Measurements from ENCODE around the gene TLCD3B.
A peak's percentile ranks its signal among the peaks of the same experiment; 100 is the strongest.

Gene TLCD3B

DNA sequence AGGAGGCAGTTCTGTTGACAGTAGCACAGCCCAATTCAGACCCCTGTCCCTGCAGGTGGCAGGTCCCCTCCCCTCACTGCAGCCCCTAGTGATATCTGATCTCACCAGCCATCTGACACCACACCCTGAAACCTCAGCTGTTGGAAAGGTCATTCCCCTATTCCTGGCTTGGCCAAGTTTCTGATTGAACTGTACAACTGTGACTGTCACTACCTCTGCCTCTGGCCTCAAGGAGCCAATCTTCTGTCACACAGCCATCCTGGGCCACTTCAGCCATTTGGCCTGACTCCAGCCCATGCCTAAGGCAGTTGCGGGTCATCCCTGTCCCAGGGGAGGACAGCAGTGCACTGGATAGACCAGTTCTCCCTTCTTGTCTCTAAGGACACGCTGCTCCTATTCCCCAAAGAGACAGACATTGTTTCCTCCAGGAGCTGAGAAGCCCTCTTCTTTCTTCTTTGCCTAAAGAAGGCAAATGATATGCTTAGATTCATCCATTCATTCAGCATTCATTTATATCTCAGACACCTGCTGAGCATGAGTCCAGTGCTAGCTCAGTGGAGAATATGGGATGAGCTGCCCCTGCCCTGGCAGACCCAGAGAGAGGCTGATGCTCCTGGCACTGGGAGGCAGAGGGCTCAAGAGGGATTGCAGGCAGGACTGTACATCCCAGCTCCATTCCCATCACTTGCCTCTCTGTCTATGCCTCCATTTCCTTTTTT lies 29.9 kb upstream of the TLCD3B start:
- DNase-seq, result peak; percentile 56

DNA sequence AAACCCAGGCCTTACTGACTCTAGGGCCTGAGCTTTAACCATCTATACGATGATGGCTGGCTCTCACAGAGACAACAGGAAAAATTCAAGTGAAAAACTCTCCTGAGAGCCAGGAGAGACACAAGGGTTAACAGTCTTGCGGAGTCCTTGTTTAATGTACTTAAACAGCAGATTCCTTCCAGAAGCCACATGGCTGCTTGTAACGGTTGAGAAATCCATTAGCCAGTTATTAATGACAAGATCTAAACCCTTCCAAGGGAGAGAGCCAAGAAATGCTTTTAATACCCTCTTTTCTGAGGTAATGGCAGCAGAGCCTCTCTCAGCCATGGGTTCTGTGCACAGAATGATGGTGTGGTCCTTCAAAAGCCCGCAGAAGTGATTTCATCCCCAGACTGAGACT lies 29.3 kb upstream of the TLCD3B start:
- no peak for DNase-seq

DNA sequence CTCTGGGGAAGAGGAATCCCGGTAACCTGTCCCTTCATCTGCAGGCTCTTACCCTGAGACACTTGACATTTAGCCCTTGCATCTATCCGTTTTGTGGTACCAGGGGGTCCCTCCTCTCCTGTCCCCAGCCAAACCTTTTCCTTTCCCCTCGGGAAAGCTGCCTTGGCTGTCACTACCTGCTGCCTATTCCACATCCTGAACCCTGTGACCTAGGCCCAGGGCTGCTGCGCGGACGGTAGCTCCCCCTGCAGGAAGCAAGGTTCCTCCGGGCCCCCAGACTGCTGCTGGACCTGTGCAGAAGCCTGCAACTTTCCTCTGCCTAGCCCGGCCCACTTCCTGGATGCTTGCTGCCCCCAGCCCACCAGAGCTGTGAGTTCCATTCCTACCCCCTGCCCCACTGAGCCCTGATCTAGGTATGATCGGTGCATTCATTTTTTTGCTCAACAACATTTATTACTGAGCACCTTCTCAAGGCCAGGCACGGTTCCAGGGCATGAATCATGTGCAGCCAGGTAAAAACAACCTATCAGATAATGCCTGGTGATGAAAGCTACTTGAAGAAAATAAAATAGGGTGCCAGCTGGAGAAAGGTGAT lies 24.0 kb upstream of the TLCD3B start:
- DNase-seq, result no peak

- DNase-seq, result no peak
Measured at GRCh38 chr16:30054451-30054850, 23.4 kb upstream of the TLCD3B start.

- DNase-seq, result peak; percentile 47
Measured at GRCh38 chr16:30053376-30054015, 22.4 kb upstream of the TLCD3B start.

DNA sequence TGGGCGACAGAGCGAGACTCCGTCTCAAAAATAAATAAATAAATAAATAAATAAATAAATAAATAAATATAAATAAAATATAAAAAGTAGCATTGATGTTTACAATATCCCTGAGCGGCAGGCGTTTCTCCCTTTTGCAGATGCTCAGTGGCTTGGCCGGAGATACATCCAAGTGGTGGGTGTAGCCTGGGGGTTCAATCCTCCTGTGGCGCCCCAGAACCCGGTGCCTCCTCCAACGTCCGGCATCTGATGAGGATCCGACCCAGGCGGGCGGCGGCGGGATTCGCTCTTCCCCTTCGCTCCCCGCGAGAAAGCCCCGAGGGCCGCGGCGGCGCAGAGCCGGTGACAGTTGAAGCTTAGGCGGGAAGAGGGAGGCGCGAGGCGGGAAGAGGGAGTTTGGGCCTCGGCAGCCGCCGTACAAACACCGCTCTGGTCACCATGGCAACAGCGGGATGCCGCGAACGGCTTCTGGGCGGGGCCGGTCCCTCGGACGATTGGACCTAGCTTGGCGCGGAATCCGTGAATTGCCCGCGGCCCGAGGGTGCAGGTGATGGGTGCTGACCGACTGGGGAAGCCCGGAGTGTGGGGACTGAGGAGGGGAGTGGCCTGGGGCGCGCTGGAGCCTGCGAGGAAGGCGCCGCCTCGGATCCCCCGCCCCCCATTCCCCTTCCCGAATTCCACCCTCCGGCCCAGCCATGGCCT lies 21.8 kb upstream of the TLCD3B start:
- peak; percentile 95 for DNase-seq

GRCh38 chr16:30051518-30051917 lies 20.4 kb upstream of the TLCD3B start:
- DNase-seq, result no peak

- peak; percentile 20 for DNase-seq
Measured at GRCh38 chr16:30049871-30050270, 18.8 kb upstream of the TLCD3B start.

DNA sequence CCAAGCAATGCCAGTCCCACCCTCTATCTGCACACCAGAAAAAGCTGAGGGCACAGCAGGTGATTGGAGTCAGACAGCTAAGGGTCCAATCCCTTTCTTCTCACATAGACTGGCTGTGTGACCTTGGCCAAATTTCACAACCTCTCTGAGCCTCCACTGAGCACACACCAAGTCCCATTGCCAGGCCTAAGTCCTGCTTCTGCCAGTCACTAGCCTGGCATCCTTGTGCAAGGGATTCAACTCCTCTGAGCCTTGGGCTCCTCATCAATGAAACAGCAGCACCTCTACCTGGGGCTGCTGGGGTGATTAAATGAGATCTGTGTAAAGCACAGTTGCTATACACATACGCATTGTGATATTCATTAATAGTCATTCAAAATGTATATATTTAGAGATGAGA lies 15.5 kb upstream of the TLCD3B start:
- peak; percentile 4 for DNase-seq

- DNase-seq, result peak; percentile 10
Measured at GRCh38 chr16:30046178-30046577, 15.1 kb upstream of the TLCD3B start.

DNA sequence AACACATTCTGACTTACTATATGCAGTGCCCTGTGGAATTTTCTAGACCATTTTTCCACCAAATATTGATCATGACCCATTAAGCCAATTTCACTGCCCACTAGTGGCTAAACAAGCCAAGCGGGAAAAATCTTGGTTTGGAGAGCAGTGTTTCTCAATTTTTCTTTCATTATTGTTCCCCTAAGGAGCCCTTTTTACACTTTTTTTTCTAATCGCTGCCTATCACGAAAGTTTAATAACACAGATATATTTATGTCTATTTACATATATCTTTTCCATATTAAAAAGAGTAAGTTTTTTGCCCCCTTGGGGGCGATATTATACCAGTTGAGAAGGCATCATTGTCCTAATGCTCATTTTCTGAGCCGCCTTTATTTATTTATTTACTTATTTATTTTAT lies 10.8 kb upstream of the TLCD3B start:
- DNase-seq, result peak; percentile 3

GRCh38 chr16:30040690-30041089 lies 9.6 kb upstream of the TLCD3B start:
- DNase-seq, result peak; percentile 0

- peak; percentile 0 for DNase-seq
Measured at GRCh38 chr16:30040221-30040620, 9.2 kb upstream of the TLCD3B start.

DNA sequence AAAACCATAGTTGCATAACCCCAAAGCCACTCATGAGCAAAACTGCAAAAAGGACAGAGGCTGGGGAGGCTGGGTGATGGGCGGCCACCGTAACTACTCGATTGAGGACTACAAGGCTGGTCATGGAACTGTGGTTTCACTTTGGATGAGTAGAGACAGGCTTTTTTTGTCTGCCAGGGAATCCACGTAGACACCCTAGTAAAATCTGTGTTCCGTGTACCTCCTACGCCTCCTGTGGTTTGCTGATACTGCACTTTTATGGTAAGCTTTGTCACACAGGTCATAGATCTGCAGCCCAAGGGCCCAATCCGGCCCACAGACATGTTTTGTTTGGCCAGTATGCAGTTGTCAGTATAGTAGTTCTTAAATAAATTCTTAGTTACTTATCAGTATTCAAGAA lies 2.2 kb upstream of the TLCD3B start:
- peak; percentile 7 for DNase-seq

DNA sequence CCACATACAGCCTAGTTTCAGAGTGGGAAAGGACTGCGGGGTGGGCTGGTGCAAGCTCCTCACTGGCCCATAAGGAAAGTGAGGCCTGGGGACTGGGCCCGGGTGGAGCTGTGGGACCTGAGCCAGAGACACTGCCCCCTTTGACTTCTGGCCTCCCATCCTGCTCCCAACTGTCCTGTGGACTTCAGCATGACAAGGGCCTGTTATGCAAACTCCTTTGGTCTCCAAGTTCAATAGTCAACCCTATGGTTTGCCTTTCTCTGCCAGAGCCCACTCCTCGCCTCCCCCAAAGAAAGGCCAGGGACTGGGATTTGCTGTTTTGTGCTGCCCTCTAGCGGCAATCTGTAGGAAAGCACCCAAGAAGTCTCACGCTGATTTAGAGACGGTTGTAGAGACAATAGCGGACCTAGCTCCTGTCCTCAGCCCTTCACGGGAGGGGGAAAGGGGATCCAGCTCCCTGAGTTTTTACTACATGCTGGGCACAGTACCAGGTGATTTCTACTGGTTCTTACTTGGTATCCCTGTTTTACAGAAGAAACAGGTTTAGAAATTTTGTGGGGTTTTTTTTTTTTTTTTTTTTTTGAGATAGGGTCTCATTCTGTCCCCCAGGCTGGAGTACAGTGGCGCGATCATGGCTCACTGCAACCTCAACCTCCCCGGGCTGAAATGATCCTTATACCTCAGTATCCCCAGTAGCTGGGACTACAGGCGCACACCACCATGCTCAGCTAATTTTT lies 1.2 kb upstream of the TLCD3B start:
- DNase-seq, result peak; percentile 51

GRCh38 chr16:30031477-30031918 lies 427 bp upstream of the TLCD3B start:
- peak; percentile 2 for DNase-seq

DNA sequence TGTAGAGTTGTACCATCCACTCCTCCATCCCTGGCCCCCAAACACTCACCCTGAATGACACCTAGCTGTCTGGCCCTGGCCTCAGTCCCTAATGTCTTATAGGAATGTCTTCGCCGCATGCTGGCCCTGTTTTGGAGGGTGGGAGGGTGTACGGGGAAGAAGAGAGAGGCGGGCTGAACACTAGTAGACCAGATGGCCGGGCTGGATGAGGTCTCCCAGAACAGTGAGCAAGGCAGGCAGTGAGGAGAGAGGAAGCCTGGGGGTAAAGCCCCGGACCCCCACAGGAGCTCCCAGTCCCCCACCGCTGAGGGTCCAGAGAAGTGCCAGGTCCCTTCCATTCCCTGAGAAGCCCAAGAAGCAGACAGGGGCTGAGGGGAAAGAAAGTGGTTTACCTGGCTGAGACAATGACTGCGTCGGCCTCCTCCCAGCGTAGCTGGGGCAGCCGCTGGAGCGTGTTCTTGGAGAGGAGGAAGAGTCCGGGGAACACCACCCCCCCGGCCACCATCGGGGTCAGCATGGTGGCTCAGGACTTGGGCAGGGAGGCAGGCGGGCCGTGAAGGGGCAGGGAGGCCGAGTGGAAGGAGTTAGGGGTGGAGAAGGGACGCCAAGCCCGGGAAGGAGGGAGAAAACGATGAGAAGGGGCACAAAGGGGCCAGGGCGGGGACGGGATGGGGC lies 923 bp downstream of the TLCD3B start:
- DNase-seq, result peak; percentile 17

DNA sequence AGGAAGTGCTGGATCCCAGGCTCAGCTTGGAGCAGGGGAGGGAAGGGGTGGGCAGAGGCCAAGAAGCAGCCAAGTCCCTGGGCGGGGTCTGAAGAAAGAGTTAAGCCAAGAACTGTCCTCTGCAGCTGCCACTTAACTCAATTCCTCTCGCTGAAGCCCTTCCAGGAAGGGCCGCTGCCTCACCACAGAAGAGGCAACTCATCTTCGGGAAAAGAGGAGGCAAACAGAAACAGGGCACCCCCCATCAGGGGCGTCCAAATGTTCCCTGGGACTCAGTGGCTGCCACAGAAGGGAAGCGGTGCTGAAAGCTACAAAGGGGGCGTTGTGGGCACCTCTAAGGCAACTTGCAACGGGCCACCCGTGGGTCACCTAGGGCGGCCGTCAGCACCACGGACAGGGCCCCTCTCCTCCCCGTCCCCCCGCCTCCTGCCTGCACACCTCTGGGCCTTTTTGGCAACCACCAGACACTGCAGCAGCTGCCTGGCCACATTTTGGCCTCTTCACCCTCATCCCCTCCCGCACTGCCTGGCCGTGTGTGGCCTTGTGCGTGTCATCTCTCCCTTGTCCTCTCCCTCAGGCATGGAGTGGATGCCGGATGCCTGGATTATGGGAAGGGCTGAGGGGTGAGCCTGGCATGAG lies 2.5 kb downstream of the TLCD3B start:
- no peak for DNase-seq

DNA sequence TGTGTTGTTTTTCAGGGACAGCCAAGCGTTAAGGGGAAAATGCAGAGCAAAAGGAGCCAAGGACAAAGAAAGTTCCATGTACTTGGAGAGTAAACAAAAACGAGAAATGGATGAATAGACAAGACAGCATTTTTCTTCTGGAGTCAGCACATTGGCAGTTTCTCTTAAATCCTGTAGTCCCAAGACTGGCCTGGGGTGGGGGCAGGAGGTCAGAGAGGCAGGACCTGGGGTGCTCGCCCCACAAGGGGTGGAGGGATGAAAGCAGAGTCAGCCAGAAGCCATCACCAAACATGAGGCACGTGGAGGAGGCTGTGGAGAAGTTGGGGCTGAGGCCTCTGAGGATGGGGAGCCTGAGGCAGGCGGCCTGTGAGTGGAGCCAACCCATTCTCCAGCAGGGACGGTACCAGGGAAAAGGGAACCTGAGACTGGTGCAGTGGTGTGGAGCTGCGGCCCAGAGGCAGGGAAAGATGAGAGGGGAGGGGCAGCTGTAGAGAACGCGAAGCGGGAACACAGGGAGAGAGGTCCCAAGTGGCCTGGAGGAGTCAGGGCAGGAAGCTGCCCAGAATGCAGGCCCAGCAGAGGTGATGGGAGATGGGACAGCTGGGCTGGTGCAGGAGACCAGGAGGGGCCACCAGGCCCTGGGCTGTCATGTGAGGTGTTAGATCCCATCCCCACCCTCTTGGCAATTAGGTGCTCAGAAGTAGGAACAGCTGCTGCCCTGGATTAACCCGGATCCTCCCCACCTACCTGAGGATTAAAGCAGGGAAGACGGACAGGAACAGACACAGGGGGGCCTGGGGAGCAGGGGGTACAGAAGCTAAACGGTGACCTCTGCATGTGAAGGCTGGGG lies 3.3 kb downstream of the TLCD3B start:
- no peak for DNase-seq

DNA sequence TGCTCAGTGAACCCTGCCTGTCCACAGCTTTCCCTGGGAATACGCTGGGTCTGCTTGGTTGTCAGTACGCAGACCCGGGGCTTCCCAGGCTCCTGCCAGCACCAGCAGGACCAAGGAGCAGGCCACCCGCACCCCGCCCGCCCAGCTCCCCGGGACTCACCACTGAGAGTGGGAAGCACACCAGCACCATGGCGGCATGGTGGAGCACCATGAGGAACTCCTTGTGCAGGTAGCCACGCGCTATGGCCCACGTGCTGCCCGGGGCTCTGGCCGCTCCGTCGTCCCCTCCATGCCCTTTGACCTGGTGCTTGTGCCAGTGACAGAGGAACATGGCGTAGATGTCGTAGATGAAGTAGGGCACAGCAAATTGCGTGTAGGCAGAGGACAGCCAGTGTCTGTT lies 4.6 kb downstream of the TLCD3B start:
- DNase-seq, result no peak

- DNase-seq, result peak; percentile 6
Measured at GRCh38 chr16:30025574-30025973, 5.5 kb downstream of the TLCD3B start.
